ENCODE results near the gene TNFAIP2. TPM values are rescaled to one million over a fixed set of nuclear protein-coding genes. Genes with fewer than 3 reads are reported as not detected.

TNFAIP2 gene
- total and polyA plus RNA-seq, 2 of the 4 experiments (the other 2 are of a cell fraction) = 6.3 to 9.6 TPM

DNA sequence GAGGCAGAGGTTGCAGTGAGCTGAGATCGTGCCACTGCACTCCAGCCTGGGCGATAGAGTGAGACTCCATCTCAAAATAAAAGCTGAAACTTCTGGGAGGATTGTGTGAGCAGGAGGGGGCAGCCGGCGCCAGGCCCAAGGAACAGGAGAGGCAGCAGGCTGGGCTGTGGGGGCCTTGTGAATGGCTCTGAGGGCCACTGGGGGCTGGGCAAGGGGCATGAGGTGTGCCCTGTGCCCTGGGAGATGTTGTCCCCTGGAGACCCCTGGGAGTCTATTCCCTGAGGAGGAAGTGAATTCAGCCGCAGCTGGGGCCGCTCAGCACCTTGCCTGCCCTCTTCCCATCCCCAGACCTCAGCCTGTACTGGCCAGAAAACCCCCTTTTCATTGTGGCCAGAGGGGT is 34.3 kb upstream of the TNFAIP2 start:
- H3K9me3 ChIP-seq (ENCODE audit: control insufficient read depth, insufficient read depth, low read length) = no peaks in the 10 kb centered on the region
- H3K79me1 ChIP-seq (ENCODE audit: low read depth in 1 of 2, low read length in 2 of 2) = no peaks in the 10 kb centered on the region
- no peak overlapping the region for H3K14ac ChIP-seq (replicated peaks; ENCODE audit: low read depth, low read length)
- no peak overlapping the region for H3K27ac ChIP-seq (ENCODE audit: insufficient read depth, low read length)
- no peak overlapping the region for H3K18ac ChIP-seq (ENCODE audit: low read depth, low read length)
- no TSS peak for BruUV-seq (replicated peaks)
- ATAC-seq (ENCODE audit: low read depth) (no peak), DNase-seq (no peak)
- no peak overlapping the region for H3K56ac ChIP-seq (ENCODE audit: extremely low read depth, insufficient read depth, low read length)
- H4K91ac ChIP-seq (ENCODE audit: insufficient read depth, low read depth, low read length) = no peak overlapping the region
- H4K8ac ChIP-seq (ENCODE audit: low read depth in 2 of 2, low read length in 2 of 2) = no peak overlapping the region
- H2AFZ ChIP-seq (replicated peaks; ENCODE audit: low read length, poor library complexity) = no peak overlapping the region
- H4K5ac ChIP-seq (ENCODE audit: low read depth, low read length) = no peak overlapping the region
- H3K9ac ChIP-seq (ENCODE audit: low read depth, low read length) = no peak overlapping the region
- H2AK5ac ChIP-seq (ENCODE audit: low read depth, low read length) = no peak overlapping the region
- no peak overlapping the region for H3K4ac ChIP-seq (ENCODE audit: low read depth, low read length)
- CTCF ChIA-PET = no interaction called here
- 100% methylated on average over 2 of the region's 6 CpGs; no CpG with 5 or more reads in 1 of the 2 experiments for WGBS, 2 experiments (ENCODE audit: extremely low coverage in 2 of 2, insufficient read length in 1 of 2)
- no peaks in the 10 kb centered on the region for H3K36me3 ChIP-seq (ENCODE audit: control insufficient read depth, insufficient read depth, low read length)
- H2BK15ac ChIP-seq (ENCODE audit: low read depth, low read length) = no peak overlapping the region
- TF ChIP-seq CEBPB (IDR thresholded peaks at IDR 0.05; ENCODE audit: low read depth, low read length) = no peak
- TF ChIP-seq MAFK (IDR thresholded peaks at IDR 0.05; ENCODE audit: low read depth, low read length) = no peak
- no peak for TF ChIP-seq RAD21 (IDR thresholded peaks at IDR 0.05; ENCODE audit: low read length)
- TF ChIP-seq MXI1 (IDR thresholded peaks at IDR 0.05; ENCODE audit: borderline replicate concordance, low read depth, low read length) = no peak
- no peak for TF ChIP-seq BHLHE40 (IDR thresholded peaks at IDR 0.05; ENCODE audit: low read depth, low read length)
- TF ChIP-seq, protein P1, sequence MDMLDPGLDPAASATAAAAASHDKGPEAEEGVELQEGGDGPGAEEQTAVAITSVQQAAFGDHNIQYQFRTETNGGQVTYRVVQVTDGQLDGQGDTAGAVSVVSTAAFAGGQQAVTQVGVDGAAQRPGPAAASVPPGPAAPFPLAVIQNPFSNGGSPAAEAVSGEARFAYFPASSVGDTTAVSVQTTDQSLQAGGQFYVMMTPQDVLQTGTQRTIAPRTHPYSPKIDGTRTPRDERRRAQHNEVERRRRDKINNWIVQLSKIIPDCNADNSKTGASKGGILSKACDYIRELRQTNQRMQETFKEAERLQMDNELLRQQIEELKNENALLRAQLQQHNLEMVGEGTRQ (IDR thresholded peaks at IDR 0.05; ENCODE audit: low read depth, low read length) = no peak
- no peak for TF ChIP-seq RFX5 (IDR thresholded peaks at IDR 0.05; ENCODE audit: low read depth, low read length)
- no peaks in the 10 kb centered on the region for H4K20me1 ChIP-seq (ENCODE audit: insufficient read depth, low read length)
- dilution Hi-C loops (cut with HindIII; ENCODE audit: low sequenced_read_pairs, unreplicated experiment) = no loop called here
- H2BK5ac ChIP-seq (ENCODE audit: low read depth, low read length, poor library complexity, severe bottlenecking) = no peak overlapping the region
- POLR2A ChIA-PET (ENCODE audit: unreplicated experiment) = no interaction called here
- H2AK9ac ChIP-seq (replicated peaks; ENCODE audit: low read depth, low read length, poor library complexity) = no peak overlapping the region
- peaks cover 56% of the 10 kb centered on the region for H3K27me3 ChIP-seq (ENCODE audit: control insufficient read depth, insufficient read depth, low read length)
- H2BK120ac ChIP-seq (ENCODE audit: low read depth, low read length) = no peak overlapping the region
- H3K4me1 ChIP-seq (ENCODE audit: control insufficient read depth, insufficient read depth, low read length) = peaks cover 12% of the 10 kb centered on the region
- no peaks in the 10 kb centered on the region for H3K9me1 ChIP-seq (ENCODE audit: insufficient read depth, low read length)
- H3K23ac ChIP-seq (ENCODE audit: low read depth, low read length) = no peak overlapping the region
- no peak overlapping the region for H3K4me2 ChIP-seq (ENCODE audit: low read depth, low read length)
- H3K4me3 ChIP-seq (ENCODE audit: insufficient read depth, low read depth, low read length) = no peak overlapping the region
- H2BK20ac ChIP-seq (ENCODE audit: low read depth, low read length) = no peak overlapping the region
- in situ Hi-C loops (cut with MboI; ENCODE audit: low sequenced_read_pairs) = no loop called here
- intact Hi-C loops (cut with micrococcal nuclease) = no loop called here

Measured in IMR-90 (cell line).